SH-SY5Y (cell line): ENCODE measurements around the gene GCAT.

Experiments used
- GATA2 ChIP-seq: IDR thresholded peaks from 2 replicates; pipeline ENCODE4 v1.6.1; 2011; ENCODE audit warnings: mild to moderate bottlenecking, low read depth, low read length
- GATA3 ChIP-seq: IDR thresholded peaks from 2 replicates; pipeline ENCODE4 v1.6.1; 2011; ENCODE audit warnings: low read depth, mild to moderate bottlenecking, low read length, moderate library complexity

DNA sequence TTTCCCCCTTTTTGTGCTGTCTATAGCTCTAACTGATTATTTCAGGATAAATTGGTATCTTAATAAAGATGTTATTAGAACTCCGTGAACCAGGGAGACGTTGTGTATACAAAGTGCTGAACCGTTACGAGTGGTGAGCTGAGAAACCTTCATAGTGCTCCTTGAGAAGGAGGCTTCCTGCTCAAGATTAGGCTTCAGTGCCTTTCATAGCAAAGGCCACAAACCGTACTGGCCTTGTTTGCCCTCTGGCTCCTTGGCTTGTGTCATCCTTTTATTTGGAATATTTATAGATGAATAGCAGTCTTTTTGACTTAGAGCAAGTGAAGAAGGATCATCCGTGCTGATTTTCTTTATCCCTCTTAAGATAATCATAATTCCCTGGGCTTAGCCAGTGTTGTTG, 57.8 kb downstream of the GCAT start:
- no peak for TF ChIP-seq GATA2
- TF ChIP-seq GATA3, result no peak
